Activated CD4-positive, alpha-beta T cell treated with anti-CD3 and anti-CD28 coated beads, Interleukin-2, amount 50 U/mL, for 48 hours (primary cell): ENCODE results near the gene NKTR.

Source experiments
- DNase-seq, 2 experiments: peaks; one replicate each; pipeline ENCODE4 v3.0.0-alpha.2; 2020

NKTR gene

DNA sequence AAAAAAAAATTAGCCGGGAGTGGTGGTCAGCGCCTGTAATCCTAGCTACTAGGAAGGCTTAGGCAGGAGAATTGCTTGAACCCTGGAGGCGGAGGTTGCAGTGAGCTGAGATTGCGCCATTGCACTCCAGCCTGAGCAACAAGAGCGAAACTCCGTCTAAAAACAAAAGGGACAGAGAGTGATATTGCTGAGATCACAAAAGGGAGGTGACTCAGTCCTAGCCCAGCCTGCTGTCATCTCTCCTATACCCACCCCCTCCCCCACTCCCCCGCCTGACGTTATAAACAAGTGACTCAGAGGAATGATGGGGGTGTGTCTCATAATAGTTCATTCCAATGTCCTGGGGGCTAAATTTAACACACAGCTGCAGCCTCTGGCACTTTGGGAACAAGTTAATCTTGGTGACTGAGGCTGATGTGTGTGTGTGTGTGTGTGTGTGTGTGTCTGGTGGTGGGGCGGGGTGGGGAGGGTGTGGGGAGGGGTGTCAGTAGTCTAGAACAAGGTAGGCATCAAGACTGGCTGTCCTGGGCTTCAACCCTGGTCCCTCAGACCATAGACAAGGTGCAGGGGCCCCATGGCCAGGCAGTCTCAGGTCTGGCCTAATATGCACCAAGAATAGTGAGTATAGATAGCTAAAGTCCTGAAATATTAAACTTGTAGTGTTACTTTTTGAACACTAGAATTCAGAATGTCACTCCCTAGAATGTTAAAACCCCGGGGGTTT, 83.6 kb downstream of the NKTR start:
- peak; percentile 65 to 68 for DNase-seq

GRCh38 chr3:42684632-42685362, 84.3 kb downstream of the NKTR start:
- no peak for DNase-seq

- no peak for DNase-seq
These were observed 84.9 kb downstream of the NKTR start, which contains the start of gene KLHL40 for GRCh38 chr3:42685363-42685881. Gene KLHL40, plus strand, starts transcription at chr3:42685537. Its CDS starts 82 bp downstream, at chr3:42685619.

- no peak for DNase-seq
These were observed 85.7 kb downstream of the NKTR start for GRCh38 chr3:42685891-42686820.

- no peak for DNase-seq
These were observed 86.6 kb downstream of the NKTR start for GRCh38 chr3:42686832-42687650.

GRCh38 chr3:42688016-42688415, 87.5 kb downstream of the NKTR start:
- DNase-seq: no peak

DNA sequence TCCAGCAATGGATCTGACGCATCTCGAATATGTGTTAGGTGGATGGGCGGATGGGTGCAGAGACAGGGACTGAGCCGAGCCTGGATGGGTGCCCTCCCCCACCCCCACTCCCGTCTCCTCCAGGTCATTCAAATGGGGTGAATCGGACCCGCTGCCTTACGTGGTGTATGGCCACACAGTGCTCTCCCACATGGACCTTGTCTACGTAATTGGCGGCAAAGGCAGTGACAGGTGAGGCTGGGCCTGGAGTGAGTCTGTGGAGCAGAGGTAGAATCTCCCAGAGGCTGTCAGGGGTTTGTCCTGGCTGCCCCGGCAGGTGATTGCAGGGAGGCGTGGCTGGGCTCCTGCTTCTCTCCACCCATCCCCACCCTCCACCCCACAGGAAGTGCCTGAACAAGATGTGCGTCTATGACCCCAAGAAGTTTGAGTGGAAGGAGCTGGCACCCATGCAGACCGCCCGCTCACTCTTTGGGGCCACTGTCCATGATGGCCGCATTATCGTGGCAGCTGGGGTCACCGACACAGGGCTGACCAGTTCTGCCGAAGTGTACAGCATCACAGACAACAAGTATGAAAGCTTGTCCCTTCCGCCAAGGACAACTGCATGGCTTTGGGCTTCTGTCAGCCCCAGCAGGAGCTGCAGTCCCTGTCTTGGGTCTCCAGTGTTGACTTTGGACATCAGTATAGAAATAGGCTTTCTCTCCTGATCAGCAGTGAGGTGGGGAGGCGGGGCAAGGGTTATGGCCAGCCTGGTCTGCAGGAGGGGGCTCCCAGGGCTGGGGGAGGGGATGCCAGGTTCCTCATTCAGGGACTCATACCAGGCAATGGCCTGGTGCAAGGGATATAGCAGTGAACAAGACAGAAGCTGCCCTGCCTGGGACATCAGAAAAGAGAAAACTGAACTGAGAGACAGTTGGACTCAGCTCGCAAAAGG, 88.3 kb downstream of the NKTR start:
- DNase-seq: no peak

DNA sequence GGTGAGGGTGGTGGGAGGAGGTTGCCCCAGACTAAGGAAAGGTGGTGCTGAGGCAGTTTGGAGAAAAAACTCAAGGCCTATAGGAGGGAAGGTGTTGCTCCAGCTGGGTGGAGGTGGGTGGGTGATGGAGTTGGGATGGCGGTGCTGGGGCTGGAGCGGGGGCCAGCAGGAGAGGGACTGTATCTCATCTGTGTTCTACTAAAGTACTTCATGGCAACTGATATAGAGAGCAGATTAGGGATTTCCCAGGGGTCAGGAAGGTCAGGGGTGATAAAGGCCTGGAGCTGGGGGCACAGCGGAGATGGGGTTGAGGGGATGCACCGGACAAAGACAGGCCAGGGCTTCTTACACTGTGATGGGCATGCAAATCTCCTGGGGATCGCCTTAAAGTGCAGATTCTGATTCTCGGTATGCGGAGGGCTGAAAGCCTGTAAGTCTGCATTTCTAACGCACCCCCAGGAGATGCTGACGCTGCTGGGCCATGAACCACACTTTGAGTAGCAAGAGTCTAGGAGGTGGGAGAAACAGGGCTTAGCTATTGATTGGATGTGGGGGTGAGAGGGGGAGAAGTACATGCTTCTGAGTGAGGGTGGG, 89.0 kb downstream of the NKTR start:
- DNase-seq: no peak

GRCh38 chr3:42690191-42690590, 89.7 kb downstream of the NKTR start:
- no peak for DNase-seq

DNA sequence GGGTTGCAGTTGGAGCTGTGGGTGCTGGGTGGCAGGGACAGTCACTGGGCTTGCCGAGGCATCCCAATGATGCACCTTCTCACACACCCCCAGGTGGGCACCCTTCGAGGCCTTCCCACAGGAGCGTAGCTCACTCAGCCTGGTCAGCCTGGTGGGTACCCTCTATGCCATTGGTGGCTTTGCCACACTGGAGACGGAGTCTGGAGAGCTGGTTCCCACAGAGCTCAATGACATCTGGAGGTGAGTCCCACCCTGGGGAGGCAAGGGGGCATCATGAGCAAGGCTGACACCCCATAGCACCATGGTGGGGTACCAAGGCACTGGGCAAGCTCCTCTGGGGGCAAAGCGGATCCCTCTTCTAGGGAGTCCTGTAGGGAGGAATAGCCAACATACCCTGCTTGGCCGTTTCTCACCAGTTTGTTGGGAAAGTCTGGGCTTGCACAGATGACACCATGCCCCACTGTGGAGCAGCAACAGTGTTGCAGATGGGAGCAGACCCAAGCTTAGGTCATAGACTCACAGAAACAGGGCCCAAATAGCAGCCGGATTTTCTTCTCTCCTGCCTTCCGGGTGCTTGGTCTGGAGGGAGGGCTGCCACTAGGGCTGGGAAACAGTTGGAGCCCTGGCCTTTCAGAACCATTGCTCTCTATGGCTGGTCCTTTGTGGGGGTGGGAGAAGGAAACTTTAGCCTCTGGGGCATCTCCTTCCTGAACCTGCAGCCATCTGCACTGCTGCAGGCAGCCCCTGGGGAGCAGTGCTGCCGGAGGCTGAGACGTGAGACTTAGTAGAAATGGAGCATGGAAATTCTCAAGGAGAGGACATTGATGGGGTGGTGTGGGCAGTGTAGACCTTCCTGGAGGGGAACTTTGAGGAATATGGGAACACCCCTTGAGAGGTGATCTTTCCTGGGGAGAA, 90.5 kb downstream of the NKTR start:
- no peak for DNase-seq

GRCh38 chr3:42691816-42692666, 91.6 kb downstream of the NKTR start:
- DNase-seq: no peak

DNA sequence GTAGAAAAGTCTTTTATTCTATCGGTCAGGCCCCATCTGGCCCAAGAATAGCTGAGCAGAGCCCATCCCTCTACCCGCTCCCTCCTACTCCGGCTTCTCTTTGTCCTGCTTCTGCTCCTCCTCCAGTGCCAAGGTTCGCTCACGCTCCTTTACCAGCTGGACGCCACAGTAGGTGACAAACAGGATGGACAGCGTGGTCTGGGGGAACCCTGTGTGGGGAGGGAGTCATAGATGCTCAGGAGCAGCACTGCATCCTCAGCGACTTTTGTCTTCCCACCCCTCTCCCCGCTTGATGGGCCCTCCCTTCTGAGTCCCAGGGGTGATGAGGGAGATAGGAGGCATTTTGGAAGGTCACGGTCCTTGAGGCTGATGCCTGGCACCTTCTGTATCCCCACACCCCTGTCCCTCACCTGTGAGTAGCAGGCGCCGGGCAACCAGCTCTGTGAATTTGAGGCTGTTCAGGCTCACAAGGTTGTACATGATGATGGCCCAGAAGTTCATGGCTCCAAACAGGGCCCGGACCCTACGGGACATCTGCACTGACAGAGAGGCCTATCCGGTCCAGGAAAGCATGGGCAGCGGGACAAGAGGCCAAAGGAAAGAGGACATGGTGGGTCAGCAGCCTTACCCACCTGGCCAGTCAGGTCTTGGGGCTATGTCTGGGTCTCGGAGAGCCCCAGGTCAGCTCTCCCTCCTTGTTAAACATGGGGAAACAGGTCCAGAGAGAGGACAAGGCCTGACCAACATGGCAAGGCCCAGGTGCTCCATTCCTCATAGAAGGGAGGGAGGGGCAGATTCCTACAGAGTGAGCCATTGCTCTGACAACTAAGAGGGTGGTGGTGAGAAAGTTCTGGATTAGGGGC, 92.4 kb downstream of the NKTR start:
- DNase-seq: no peak

DNA sequence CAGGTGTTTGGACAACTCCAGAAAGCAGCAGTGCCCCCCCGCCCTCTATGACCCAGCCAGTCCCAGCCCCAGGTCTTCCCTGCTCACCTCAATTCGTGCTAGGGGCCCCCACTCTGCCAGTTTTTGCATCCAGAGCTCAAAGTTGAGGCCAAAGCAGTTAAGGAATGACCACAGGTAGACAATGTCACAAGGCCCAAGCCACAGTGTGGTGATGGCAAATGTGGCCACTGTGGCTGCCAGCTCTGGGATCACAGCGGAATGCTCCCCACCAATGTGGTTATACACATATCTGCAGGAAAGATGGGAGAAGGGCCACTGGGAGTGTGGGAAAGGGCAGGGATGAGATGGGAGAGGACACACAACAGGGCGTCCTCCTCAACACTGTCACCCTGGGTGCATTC, 93.0 kb downstream of the NKTR start:
- DNase-seq: no peak

DNA sequence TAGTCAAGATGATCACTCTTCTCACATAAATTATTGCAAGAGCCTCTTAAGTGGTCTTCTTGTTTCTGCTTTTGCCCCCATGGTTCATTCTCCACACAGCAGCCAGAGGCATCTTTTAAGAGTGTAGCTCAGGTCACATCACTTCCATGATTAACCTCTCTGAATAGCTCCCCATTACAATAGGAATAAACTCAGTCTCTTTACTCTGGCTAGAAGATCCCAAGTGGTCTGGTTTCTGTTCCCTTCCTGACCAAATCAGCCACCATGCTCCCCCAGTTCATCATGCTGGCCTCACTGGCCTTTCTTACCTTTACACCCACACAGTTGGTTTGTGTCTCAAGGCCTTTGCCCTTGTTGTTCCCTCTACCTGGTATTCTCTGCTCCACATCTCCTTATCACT, 93.9 kb downstream of the NKTR start:
- DNase-seq: no peak

GRCh38 chr3:42696356-42697288, 96.1 kb downstream of the NKTR start:
- DNase-seq: no peak
